Smooth muscle cell (in vitro differentiated cells): ENCODE data around the gene NUDT3. TPM values are rescaled to one million over a fixed set of nuclear protein-coding genes. Genes with fewer than 3 reads are reported as not detected.

Source experiments
- DNase-seq: peaks from one replicate; lab custom pipeline; 2025; ENCODE audit not compliant: unreplicated experiment; lab: John Stamatoyannopoulos, UW
- H2AFZ ChIP-seq: fragments of 200-600 bp; sonication (generic); 2 replicates; pipeline ENCODE4 v1.6.0; 2016; ENCODE audit warnings: antibody characterized with exemption, low read depth, mild to moderate bottlenecking
- H3F3A ChIP-seq: fragments of 200-600 bp; sonication (generic); 2 replicates; pipeline ENCODE4 v1.6.0; 2017; ENCODE audit warnings: antibody characterized with exemption, low read depth
- H3K27ac ChIP-seq: fragments of 200-600 bp; sonication (generic); 2 replicates; pipeline ENCODE4 v1.5.1; 2016; ENCODE audit warnings: low read depth, mild to moderate bottlenecking
- H3K27me3 ChIP-seq: fragments of 200-600 bp; sonication (generic); 2 replicates; pipeline ENCODE4 v1.6.1; 2016; ENCODE audit warnings: low read depth, mild to moderate bottlenecking
- H3K36me3 ChIP-seq: fragments of 200-600 bp; sonication (generic); 2 replicates; pipeline ENCODE4 v1.5.1; 2016; ENCODE audit warnings: low read depth
- H3K4me1 ChIP-seq: fragments of 200-600 bp; sonication (generic); 2 replicates; pipeline ENCODE4 v1.5.1; 2016; ENCODE audit warnings: low read depth
- H3K4me2 ChIP-seq: fragments of 200-600 bp; sonication (generic); 2 replicates; pipeline ENCODE4 v1.6.0; 2016; ENCODE audit warnings: mild to moderate bottlenecking
- H3K4me3 ChIP-seq: fragments of 200-600 bp; sonication (generic); 2 replicates; pipeline ENCODE4 v1.5.1; 2016; ENCODE audit warnings: mild to moderate bottlenecking
- H3K79me2 ChIP-seq: fragments of 200-600 bp; sonication (generic); 2 replicates; pipeline ENCODE4 v1.6.0; 2016; ENCODE audit warnings: low read depth, mild to moderate bottlenecking
- H3K9ac ChIP-seq: fragments of 200-600 bp; sonication (generic); 2 replicates; pipeline ENCODE4 v1.6.0; 2016; ENCODE audit warnings: low read depth
- H3K9me3 ChIP-seq: fragments of 200-600 bp; sonication (generic); replicated peaks from 2 replicates; pipeline ENCODE4 v1.5.1; 2016; ENCODE audit warnings: low read depth
- H4K20me1 ChIP-seq: fragments of 200-600 bp; sonication (generic); 2 replicates; pipeline ENCODE4 v1.6.0; 2016; ENCODE audit warnings: low read depth
- CTCF ChIP-seq: fragments of 200-600 bp; sonication (generic); IDR thresholded peaks from 2 replicates; pipeline ENCODE4 v1.5.1; 2017; ENCODE audit warnings: borderline replicate concordance, mild to moderate bottlenecking, antibody characterized with exemption; ENCODE audit not compliant: insufficient read depth, poor library complexity, severe bottlenecking
- WGBS: methylation state at CpG from one replicate; pipeline ENCODE4 v1.1.7; 2016; ENCODE audit warnings: low lambda C conversion rate; 5-methylcytosine and 5-hydroxymethylcytosine counted together
- polyA plus RNA-seq: library from polyadenylated mRNA; unstranded; fragments of >200 nt; fragmentation: Nextera tagmentation; extraction: Ambion mirVana; gene quantifications from 2 replicates; pipeline ENCODE4 v1.2.1, GENCODE V29; 2016
- total RNA-seq: library from RNA; depleted of rRNA; stranded (reverse); fragments of >200 nt; gene quantifications from 2 replicates; pipeline ENCODE4 v1.2.3, GENCODE V29; 2014

The NUDT3 gene
- total and polyA plus RNA-seq, 2 experiments from 2014 or later: 7.5 to 12.9 TPM

- no peak overlapping the region for H3K4me2 ChIP-seq
- no peaks in the 10 kb centered on the region for H3K79me2 ChIP-seq
- peaks cover 49% of the 10 kb centered on the region for H4K20me1 ChIP-seq
- H3K4me3 ChIP-seq: no peak overlapping the region
- H3K9me3 ChIP-seq: no peaks in the 10 kb centered on the region
- no peaks in the 10 kb centered on the region for H3K4me1 ChIP-seq
- H3F3A ChIP-seq: no peaks in the 10 kb centered on the region
- DNase-seq: no peak
- TF ChIP-seq CTCF: no peak
- no peak overlapping the region for H2AFZ ChIP-seq
- H3K36me3 ChIP-seq: no peaks in the 10 kb centered on the region
- WGBS: 65% methylated on average over 2 of the region's 2 CpGs
- no peaks in the 10 kb centered on the region for H3K27me3 ChIP-seq
- no peak overlapping the region for H3K9ac ChIP-seq
- H3K27ac ChIP-seq: no peak overlapping the region
Measured at GRCh38 chr6:34298941-34299340, 93.5 kb downstream of the NUDT3 start.

GRCh38 chr6:34295721-34296120 lies 96.7 kb downstream of the NUDT3 start:
- no peaks in the 10 kb centered on the region for H3K79me2 ChIP-seq
- no peaks in the 10 kb centered on the region for H3F3A ChIP-seq
- H3K4me1 ChIP-seq: no peaks in the 10 kb centered on the region
- no peak for DNase-seq
- no peak overlapping the region for H3K9ac ChIP-seq
- H3K27me3 ChIP-seq: no peaks in the 10 kb centered on the region
- 82% methylated on average over 3 of the region's 3 CpGs for WGBS
- peaks cover 26% of the 10 kb centered on the region for H4K20me1 ChIP-seq
- H3K4me2 ChIP-seq: no peak overlapping the region
- H3K36me3 ChIP-seq: no peaks in the 10 kb centered on the region
- no peak for TF ChIP-seq CTCF
- no peak overlapping the region for H3K4me3 ChIP-seq
- H3K9me3 ChIP-seq: no peaks in the 10 kb centered on the region
- H3K27ac ChIP-seq: no peak overlapping the region
- H2AFZ ChIP-seq: no peak overlapping the region

- Histone ChIP-seq H3K36me3 (no peaks in the 10 kb centered on the region), H3K9ac (no peak overlapping the region), H3F3A (no peaks in the 10 kb centered on the region), H3K4me1 (no peaks in the 10 kb centered on the region), H3K4me3 (no peak overlapping the region), H3K9me3 (no peaks in the 10 kb centered on the region), H3K27me3 (no peaks in the 10 kb centered on the region), H4K20me1 (peaks cover 13% of the 10 kb centered on the region), H2AFZ (no peak overlapping the region), H3K27ac (no peak overlapping the region), H3K79me2 (no peaks in the 10 kb centered on the region), H3K4me2 (no peak overlapping the region)
- 91% methylated on average over 3 of the region's 3 CpGs for WGBS
- DNase-seq: no peak
- TF ChIP-seq CTCF: no peak
Measured at GRCh38 chr6:34292954-34293353, 99.5 kb downstream of the NUDT3 start.

GRCh38 chr6:34289137-34289536 lies 103.3 kb downstream of the NUDT3 start:
- 97% methylated on average over 11 of the region's 11 CpGs for WGBS
- no peaks in the 10 kb centered on the region for H4K20me1 ChIP-seq
- no peak overlapping the region for H2AFZ ChIP-seq
- H3K27me3 ChIP-seq: no peaks in the 10 kb centered on the region
- no peaks in the 10 kb centered on the region for H3K36me3 ChIP-seq
- H3K4me1 ChIP-seq: no peaks in the 10 kb centered on the region
- no peak overlapping the region for H3K4me2 ChIP-seq
- H3K9me3 ChIP-seq: no peaks in the 10 kb centered on the region
- H3K9ac ChIP-seq: no peak overlapping the region
- no peak for TF ChIP-seq CTCF
- DNase-seq: no peak
- no peaks in the 10 kb centered on the region for H3K79me2 ChIP-seq
- H3K4me3 ChIP-seq: no peak overlapping the region
- no peaks in the 10 kb centered on the region for H3F3A ChIP-seq
- H3K27ac ChIP-seq: no peak overlapping the region
